Activated CD4-positive, alpha-beta T cell treated with anti-CD3 and anti-CD28 coated beads, Interleukin-2, amount 50 U/mL, for 48 hours (primary cell): ENCODE data around the gene LPP.
A peak's percentile ranks its signal among the peaks of the same experiment; 100 is the strongest.

Experiments
- DNase-seq, 2 experiments: peaks; one replicate each; pipeline ENCODE4 v3.0.0-alpha.2; 2020

LPP gene

DNA sequence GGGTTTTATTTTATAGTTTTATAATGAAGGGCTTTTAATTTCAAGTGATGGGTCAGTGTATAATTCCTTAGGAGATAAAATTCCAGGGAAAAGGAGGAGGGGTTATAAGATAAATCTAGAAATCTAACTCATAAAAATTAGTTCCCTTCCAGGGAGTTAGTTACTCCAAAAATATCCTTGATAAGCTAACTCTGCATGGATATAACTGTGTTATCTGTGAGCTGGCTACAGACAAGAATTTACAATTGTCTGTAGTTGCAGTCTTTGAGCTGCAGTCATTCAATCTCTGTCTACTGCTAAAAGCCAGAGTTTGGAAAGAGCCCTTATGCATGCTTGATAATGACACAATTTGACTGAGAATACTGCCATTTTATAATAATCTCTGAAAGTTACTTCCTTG, 585.6 kb downstream of the LPP start:
- no peak for DNase-seq

DNA sequence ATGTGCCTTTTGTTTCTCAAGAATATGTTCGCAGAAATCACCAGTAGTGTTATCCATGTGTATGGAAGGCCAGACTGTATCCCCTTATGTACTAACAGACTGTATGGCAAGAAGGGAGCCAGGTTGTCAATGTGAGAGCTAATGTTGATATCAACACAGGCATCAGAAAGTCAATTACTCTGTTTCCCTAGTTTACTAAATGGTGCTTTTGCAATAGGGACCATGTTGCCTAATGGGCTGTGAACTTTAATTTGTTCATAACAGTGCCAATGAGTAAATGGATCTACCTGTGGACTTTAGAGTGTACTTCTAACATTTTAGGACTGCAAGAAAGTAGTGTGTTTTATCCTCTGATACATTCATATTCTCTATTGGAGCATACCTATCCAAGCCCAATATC, 586.1 kb downstream of the LPP start:
- DNase-seq = no peak

DNA sequence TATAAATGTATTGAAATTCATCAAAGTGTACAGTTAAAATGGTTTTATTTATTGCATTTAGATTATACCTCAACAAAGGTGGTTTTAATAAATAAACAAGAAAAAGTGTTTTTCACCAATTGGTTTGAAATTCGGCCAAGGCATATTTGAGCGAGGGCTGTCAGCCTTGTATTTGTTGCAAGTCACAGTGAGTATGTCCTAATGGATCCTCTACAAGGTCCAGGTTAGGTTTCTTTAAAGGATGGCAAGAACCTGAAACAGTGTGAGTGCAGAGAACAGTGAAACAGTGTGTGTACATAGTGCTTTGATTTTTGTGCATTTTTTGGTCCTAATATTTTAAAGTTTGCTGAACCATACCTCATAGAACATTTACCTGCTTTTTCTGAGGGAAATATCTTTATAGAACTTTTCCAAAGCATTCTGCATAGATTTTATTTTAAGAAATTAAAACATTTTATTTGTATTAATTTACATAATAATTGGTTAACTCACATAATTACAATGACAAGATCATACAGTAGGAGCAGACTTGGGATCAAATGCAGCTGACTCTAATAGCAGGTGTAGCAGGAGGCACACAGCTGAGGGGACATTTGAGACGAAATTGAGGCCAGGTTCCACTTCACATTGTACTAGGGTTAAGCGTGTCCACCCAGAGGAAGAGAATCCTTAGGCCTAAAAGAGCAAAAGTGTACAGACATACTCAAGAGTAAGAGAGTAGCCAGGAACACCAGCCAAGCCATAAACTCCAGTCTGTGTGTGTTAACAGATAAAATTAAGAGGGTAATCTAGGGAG, 589.0 kb downstream of the LPP start:
- no peak for DNase-seq

DNA sequence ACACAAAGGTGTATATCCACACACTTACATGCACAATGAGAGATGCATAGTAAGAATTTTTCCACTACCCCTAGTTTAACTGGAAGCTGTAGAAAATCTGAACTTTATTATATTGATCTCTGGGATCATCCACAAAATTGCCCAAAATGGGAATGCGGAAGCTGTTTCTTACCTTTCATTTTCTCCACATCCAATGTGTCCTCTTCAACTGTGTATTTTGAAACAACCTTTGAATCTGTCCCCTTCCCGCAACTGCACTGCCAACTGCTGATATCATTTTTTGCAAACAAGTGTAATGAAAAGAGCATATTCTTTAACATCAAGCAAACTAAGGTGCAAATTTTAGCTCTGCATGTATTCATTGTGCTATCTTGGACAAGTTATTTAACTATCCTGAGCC, 590.2 kb downstream of the LPP start:
- DNase-seq = no peak

DNA sequence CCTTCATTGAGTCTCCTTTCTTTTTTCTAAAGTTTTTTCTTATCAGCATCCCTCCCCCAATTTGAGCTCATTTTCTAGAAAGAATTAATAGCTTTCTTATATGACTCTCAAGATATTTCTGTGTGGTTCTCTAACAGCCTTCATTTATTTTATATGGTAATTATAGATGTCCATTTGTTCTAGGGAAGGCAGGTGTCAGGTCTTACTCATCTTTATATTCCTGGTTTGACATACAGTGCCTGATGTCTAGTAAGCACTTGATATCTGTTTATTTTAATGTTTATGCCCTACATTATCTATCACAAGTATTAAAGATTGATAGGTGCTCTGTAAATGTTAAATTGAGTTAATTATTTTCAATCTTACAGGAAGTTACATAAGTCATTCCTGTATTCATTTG, 591.1 kb downstream of the LPP start:
- DNase-seq = no peak

DNA sequence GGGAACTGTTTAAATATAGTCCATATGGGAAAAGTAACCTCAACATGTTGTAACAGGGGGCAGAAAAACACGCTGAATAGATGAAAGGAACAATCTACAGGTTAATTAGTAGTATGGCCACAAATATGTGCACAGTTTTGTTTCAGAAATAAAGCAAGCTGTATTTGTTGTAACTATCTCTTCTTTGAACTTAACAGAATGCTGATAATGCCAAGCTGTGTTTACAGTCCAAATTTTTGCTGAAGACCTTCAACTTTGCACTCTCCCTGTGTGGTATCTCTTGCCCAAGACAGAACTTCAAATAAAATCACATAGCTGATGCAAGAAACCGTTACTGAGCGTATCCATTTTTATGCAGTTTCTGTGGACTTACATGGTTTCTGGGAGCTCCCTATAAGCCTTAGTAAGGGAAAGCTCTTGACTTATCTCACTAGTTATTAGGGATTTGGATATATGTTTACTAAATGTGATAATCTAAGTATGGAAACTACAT, 592.4 kb downstream of the LPP start:
- no peak for DNase-seq

DNA sequence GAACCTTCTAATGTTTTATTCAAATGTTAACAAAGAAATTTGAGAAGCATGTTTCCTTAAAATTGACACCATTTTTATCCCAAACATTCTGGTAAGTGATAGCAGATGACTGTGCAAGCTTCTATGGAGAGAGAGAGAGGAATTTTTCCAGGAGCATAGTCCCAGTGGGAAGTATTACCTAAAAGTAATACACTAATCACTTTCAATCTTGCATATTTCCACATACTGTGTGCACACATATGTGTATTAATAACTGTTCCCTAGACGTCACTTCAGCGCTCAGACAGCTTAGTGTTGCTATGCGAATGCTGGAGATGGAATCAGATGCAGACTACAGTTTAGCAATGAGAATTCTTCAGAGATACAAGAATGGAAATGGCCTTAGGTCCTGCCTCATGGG, 593.5 kb downstream of the LPP start:
- DNase-seq = no peak

DNA sequence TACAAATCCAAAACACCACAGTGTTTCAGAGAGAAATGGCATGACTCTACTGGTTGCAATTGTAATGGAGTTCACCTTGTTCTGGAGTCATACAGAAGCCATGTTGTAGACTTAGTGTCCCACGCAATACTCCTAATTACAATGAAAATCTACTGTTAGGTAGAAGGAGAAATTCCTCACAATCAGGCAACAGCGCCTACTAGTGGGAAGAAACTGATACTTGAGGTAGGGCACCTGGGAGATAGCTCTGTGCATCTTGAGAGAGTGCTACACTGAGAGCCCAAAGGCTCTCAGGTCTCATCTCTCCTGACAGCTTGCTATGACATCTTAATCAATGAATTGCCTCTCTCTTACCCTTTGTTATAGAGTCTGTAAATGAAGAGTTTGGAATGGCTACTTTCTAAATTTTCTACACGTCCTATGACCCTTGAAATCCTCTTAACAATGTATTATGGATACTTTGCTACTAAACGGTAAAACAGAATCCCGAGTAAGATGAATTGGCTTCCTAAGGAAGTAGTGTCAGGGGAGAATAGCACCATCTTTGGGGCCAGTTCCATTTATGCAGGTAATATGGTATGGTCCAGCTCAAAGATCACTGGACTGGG, 595.2 kb downstream of the LPP start:
- peak; percentile 46 to 60 for DNase-seq

DNA sequence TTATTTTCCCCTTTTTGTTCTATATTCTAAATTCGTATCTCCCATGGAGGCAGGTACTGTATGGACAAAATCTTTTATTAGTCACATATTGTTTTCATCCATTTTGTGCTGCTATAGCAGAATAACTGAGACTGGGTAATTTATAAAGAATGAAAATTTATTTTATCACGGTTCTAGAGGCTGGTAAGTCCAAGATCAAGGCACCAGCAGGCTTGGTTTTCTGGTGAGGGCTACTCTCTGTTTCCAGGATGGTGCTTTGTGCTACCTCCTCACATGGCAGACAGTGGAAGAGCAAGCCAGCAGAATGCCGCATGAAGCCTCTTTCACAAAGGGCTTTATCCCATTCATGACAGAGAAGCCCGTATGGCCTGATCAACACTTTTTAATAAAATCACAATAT, 595.9 kb downstream of the LPP start:
- no peak for DNase-seq

DNA sequence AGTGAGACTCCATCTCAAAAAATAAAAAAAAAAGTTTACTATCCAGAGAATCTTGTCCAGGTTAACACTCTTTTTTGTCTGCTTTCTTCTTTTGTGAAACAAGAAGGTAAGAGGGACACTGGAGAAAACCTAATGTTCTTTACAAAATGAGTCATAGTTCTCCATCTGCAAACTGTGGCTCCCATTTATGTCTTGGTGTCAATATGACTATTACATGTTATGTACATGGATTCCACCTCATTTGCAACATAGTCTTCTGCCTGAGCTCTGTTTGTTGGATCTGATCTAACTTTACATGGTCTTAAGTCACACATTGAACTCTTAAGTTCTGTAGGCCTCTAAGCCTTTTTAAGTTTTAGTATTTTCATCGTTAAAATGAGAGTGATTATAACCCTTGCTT, 596.7 kb downstream of the LPP start:
- no peak for DNase-seq

DNA sequence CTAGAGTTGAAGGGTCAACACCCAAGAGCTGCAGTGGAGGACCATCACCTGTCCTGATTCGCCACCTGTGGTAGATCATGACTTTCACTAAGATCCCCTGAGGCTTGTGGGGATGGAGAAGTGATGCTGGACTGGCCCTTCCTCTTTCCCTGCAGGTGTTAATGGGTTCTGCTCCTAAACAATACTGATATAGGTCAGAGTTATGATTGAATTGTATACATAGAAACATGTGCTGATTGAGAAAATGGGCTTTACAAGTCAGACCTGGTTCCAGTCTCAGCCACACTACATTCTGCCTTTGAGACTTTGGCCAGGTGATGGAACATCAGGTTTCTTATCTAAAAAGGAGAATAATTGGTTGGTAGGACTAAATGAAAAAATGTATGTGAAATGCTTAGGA, 598.9 kb downstream of the LPP start:
- DNase-seq = no peak

DNA sequence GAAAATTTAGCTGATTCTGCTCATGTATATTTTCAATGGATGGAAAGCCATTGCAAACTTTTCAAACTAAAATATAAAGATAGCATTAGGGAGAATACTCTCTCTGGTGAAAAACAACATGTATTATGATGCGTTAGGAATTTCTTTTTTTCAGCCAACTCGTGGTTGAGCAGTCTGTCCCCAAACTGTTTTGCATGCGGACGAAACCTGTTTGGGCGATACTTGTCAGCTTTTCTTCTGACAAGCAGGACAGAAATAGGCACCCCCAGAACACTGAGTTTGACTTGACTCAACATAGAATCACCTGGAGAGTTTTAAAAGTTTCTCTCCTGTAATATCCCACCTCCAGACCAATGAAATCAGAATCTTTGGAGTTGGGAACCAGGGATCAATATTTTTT, 600.3 kb downstream of the LPP start:
- DNase-seq = no peak

DNA sequence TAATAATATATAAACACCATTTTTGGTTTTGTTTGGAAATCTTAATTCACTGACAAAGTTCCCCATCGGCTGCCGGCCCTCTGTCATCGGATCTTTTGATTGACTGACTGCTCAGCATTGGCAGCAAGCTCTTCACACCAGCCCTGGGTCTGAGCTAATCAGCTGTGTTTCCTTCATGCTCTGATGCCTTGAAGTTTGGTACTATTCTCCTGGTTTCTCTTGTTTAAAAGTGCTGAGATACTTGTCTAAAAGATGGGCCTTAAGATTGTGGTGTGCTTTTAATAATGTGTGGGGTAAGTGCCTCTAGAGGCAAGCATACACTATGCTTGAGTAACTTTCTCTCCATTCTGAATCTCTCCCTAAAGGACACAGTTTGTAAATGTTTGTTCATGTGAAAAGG, 602.3 kb downstream of the LPP start:
- no peak for DNase-seq

DNA sequence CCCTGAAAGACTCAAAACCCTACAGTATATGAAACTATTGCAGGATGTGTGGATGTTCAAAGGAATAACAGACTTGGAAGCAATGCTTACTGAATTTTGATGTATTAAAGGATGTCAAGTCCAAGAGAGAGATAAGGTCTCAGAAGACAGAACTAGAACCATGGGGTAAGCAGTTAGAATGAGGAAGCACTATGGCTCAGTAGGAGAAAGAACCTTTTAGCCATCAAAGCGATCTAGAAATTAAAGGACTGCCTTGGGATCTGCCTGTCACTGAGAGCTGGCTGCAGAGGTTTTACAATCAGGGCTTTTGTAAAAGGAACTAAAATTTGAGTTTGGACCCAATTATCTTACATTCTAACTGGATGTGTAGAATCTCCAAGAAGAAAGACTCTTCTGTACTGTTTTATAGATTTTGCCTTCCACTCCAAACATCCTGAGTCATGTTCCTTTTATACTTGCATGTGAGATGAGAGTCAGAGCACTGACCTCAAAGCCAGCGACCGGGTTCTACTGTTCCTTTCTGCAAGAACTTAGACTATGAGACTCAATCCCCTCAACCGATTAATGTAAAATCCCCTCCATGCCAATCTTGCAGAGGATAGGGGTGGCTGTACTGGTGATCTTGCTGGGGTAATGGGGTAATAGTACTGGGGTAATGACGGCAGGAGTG, 605.5 kb downstream of the LPP start:
- no peak for DNase-seq

DNA sequence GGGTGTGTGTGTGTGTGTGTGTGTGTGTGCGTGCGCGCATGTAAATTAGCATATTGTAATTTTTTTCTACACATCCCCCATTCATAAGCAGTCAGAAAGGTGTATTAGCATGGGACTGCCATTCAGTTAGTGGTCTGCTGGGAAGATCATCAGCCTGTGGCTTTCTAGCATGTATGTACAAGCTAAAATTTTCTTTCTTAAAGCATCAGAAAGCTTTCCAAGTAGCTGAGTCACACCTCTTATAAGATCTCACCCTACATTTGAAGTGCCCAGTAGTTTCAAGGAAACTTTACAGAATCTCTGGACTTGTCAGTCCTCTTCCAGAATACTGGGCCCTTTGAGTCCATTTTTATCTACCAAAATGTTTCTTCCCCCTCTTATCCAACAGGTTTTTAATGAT, 606.5 kb downstream of the LPP start:
- DNase-seq = no peak

DNA sequence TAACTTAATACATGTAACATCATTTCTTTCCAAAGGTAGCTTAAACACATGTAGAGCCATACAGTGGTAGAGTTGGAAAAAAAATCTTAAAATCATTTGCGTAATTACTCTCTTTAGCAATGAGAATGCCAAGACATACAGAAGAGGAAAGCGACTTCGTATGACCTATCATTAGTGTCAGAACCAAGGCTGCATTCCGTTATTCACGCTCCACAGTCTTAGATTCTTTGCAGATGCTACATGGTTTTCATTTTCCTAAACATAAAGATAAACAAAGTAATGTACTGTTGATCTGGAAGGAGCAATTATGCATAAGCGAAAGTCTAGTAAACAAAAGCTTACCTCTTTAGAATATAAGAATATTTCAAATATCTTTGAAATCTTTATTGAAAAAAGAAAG, 607.5 kb downstream of the LPP start:
- no peak for DNase-seq

DNA sequence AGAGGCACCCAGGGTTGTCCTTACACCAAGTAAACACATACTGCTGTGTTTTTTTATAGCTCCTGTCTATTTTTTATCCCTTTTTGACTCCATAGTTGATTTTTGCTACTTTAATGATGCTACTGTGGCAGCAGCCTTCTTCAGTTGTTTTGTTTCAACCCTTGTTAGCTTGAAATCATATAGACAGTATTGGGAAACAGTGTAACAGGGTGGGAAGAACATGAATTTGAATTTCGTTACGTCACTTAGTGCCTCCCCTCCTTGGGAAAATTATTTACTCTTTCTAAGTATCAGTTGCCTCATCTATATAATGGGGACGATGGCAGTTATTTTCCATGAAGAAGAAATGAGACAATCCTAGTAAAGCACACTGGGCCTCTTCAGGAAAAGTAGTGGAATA, 608.0 kb downstream of the LPP start:
- no peak for DNase-seq

DNA sequence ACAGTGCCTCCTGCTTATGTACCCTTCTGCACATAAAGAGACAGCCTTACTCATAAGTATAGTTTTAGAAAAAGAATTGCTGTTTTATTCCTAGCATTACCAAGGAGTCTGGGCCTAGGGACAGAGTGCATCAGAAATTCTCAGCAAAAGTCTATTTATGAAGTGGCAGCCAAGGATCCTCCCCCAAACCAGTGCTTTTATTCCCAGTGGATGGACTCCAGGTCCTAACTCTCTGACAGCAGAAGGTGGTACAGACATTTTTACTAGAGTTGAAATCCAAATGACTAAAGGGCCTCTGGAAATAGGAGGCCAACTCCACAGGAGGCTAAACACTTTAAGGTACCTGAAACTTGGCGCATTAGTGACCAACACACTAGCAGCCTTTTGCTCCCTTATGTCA, 610.7 kb downstream of the LPP start:
- DNase-seq = no peak

DNA sequence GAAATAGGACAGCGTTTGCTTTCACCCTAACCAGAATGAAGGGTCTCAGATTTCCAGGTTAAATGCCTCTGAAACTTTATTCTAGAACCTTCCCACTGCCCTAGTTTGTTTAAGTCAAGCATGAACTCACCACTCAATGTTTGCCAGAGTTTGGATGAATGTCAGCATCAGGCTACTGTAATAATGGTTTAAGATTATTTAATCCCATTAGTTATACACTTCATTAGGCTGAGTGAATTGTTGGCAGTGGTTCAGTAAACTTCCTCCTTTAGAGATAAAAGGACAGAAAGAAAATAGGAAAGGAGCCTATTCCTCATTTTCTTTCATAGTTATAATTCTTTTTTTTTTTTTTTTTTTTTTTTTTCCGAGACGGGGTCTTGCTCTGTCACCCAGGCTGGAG, 615.9 kb downstream of the LPP start:
- no peak for DNase-seq

DNA sequence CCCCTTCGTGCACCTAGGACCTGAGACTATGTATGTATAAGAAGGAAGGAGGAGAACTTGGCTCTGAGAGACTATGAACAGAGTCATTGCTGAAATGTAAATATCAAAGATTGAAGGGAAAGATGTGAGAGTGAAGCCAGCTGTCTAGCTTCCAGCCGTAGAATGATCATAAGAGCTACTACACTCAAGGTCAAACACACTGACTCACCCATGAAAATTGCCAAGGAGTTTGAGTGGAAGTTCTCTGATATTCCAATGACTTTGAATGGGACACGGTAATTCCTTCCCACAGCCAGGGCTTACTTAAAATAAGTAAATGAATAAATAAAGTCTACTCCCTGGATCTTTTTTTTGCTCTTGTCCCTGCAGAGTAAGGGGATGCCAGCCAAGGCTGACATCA, 618.9 kb downstream of the LPP start:
- no peak for DNase-seq

DNA sequence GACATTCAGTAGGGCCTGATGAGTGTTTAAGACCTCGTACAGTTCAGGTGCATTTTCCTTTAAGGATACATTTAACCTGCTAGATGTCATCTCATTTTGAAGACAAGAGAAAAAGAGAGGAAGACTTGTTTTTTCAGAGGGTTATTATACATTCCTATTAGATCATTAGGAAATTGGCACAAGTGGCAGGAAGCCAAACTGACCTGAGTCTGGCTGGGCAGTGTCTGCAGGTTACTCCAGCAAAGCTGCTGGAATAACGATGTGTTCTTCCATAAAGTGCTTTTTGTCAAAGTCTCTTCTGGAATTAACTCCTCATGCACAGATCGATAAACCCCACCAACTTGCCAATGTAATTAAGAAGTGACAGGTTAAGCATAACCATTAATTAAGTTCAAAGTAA, 621.5 kb downstream of the LPP start:
- no peak for DNase-seq

DNA sequence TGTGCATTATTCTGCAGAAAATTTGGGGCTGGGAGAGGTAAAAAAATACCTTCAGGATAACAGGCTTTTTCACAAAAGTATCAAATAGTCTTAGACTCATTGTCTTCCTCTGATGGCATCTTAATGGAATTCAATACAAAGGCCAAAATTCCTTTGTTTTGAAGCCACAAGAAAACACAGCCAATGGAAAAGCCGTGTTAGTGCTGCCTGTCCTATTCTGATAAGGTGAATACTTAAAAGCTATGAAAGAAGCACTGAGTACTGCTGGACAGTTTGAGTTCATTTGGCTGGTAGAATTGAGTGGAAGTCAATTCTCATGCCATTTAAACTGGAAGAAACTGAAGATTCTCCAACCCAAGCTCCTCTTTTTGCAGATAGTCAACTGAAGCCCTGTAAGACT, 622.5 kb downstream of the LPP start:
- DNase-seq = no peak

DNA sequence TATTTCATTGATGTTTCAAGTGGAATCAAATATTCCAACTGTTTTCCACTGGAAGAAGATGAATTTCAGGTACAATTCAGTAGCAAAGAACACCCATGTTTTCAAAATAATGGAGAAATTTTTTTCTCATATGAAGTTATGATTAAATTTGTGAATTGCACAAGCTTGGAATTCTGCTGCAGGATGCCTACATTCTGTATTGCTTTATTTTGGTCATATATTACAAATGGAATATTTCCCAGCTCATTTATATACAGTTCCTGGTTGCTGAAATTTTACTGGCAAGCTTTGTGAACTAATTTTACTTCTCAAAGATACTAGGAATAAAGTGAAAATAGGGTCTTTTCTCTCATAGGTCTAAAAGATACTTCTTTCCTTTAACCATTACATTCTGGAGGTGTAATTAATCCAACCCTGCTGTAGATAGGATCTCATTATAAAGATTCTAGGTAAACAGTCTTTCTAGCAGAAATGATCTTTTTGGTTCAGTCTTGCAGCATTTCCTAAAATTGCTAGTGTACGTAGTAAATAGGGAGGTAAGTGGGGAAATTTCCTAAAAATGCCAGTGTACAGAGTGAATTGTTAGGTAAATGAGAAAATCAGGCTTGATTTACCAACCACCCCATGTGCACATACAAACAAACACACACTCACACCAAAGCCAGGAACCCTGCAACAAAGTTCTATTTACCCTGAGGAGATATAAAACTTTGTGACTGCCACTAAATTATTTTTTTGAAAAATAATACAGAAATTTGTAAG, 624.3 kb downstream of the LPP start:
- DNase-seq = no peak
